HG03139 (cell line): Measurements from ENCODE around the gene TBATA.

Source experiments
- ATAC-seq: cut with Tn5 transposase; IDR thresholded peaks from one replicate; pipeline ENCODE4 v1.9.1; 2021; ENCODE audit not compliant: unreplicated experiment

The TBATA gene

GRCh38 chr10:70762441-70763175 lies 22.6 kb downstream of the TBATA start:
- ATAC-seq: no peak

DNA sequence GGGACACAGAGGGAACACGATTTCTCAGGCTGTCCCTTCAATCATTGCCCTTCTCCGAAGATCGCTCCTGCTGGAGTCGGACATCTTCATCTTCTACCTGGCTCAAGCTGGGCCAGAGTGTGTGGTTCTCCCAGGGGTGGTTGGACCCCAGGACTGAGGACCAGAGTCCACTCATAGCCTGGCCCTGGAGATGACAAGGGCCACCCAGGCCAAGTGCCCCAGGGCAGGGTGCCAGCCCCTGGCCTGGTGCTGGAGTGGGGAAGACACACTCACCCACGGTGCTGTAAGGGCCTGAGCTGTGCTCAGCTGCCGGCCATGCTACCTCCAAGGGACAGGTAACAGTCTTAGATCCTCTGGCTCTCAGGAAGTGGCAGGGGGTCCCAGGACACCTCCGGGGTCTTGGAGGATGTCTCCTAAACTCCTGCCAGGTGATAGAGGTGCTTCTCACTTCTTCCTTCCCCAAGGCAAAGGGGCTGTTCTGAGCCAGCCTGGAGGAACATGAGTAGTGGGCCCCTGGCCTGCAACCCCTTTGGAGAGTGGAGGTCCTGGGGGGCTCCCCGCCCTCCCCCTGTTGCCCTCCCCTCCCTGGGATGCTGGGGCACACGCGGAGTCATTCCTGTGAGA lies 23.3 kb downstream of the TBATA start:
- no peak for ATAC-seq

DNA sequence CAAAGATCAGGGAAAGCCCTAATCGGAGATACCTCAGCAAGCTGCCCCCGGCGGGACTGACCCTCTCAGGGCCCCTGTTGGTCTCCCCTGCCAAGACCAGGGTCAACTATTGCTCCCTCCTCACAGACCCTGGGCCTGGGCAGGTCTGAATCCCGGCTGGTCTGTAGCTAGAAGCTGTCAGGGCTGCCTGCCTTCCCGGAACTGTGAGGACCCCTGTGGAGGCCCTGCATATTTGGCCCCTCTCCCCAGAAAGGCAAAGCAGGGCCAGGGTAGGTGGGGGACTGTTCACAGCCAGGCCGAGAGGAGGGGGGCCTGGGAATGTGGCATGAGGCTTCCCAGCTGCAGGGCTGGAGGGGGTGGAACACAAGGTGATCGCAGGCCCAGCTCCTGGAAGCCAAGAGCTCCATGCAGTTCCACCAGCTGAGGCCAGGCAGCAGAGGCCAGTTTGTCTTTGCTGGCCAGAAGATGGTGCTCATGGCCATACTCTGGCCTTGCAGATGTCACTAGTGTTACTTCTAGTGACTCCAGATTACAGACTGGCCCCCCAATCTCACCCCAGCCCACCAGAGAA lies 24.1 kb downstream of the TBATA start:
- ATAC-seq: no peak

- ATAC-seq: no peak
These were observed 24.8 kb downstream of the TBATA start for GRCh38 chr10:70760271-70760787.

DNA sequence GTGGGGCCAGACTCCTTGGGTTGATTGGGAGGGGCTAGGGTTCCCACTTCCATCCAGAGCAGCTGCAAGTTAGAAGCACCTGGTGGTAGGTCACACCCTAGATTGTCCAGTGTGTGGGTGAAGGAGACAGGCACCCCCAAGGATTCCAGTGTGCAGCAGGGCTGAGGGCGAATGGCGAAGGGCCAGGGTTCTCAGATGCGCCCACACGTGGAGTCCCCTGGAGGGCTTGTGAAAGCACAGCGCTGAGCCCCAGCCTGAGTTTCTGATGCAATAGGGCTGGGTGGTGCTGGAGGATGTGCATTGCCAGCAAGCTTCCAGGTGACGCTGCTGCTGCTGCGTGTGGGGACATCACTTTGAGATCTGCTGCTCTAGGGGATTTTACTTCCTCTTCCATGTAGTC lies 25.4 kb downstream of the TBATA start:
- no peak for ATAC-seq

- ATAC-seq: no peak
These were observed 26.2 kb downstream of the TBATA start for GRCh38 chr10:70758757-70759514.

DNA sequence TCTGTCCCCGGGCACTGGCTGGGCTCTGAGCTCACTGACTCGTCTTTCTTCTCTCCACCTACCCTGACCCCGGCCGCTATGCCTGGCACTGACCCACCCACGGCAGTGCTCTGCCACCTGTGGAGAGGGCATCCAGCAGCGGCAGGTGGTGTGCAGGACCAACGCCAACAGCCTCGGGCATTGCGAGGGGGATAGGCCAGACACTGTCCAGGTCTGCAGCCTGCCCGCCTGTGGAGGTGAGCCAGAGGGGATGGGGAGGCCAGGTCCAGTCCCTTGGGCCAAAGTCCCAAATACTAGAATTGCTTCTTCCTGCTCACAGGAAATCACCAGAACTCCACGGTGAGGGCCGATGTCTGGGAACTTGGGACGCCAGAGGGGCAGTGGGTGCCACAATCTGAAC lies 27.3 kb downstream of the TBATA start:
- no peak for ATAC-seq

DNA sequence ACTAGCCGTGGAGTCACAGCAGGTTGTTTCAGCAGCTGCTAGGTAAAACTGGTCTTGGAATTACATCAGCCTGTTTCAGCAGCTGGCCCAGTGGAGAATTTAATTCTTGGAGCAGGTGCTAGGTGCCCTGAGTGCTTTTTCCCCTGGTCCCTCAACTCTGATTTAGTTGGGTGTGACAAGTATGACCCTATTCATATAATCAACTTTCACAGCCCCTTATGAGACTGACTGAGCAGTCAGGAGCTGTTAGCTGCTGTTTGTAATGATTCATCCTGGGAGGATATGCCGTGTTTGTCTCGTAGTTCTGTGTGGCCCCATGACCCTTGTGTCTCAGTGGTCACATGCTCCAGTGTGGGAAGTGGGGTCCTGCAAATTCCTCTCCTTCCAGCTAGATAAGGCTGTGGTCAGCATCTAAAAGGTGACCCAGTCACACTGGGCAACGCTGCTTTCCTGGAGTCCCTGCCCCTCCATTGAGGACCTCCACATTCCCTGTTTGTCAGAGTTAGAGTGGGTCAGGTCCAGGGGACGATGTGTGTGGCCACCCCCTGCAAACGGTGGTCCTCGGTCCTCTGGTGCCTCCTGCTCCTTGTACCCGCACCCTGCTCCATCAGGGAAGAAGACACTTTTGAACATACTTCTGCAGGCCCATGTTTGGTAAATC lies 28.3 kb downstream of the TBATA start:
- no peak for ATAC-seq

DNA sequence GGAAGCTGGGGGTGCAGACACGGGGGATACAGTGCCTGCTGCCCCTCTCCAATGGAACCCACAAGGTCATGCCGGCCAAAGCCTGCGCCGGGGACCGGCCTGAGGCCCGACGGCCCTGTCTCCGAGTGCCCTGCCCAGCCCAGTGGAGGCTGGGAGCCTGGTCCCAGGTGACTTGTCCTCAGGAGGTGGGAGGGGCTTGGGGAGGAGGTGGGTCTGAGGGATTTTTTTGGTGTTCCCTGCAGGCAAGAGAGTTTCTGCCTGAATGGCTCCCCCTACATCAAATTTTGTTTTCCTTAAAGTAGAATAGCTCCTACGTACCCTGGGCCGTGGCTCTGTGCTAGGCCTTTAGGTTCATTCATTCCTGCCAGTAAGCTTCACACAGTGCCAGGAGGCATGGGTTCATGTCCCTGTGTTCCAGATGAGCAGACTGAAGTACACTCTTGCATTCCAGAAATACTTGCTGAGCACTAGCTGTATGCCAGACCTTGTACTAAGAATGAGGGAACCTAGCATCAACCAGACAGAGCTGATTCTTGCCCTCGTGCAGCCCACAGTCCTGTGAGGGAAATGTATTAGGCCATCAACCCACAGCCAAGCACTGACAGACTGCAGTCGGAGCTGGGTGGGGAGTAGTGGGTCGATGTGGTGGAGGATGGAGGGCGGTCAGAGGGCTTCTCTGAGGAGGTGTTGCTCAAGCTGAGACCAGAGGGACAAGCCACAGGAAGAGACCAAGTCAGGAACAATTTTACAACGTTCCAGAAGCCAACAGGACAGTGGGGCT lies 31.1 kb downstream of the TBATA start:
- ATAC-seq: no peak

DNA sequence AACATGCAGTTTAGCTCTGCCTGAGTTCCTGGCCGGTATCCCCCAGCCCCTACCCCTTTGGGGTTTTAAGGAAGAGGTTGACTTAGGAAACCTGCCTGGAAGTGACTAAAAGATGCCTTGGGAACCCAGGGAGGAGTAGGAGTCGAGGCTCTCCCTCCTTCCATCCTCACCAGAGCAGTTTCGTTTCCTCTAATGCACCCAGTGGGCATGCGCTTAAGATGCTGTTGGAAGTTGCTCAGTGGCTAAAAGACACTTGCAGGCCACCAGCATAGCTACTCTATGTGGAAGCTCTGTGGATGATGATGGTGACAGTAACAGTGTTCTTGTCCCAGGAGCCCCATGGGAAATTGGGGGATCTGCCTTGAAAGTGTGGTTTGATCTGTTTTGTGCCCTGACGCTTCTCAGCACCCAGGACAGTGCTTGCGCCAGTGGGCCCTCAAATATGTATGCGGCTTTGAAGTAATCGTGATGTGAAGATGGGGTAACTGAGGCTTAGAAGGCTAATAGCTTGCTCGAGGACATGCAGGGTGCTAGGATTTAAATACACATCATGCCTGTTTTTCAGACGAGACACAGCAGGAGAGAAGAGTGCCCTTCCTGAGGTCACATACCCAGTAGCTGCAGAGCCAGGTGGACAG lies 32.0 kb downstream of the TBATA start:
- ATAC-seq: no peak

- ATAC-seq: no peak
These were observed 32.6 kb downstream of the TBATA start for GRCh38 chr10:70752571-70752970.

GRCh38 chr10:70751991-70752390 lies 33.2 kb downstream of the TBATA start:
- ATAC-seq: no peak

DNA sequence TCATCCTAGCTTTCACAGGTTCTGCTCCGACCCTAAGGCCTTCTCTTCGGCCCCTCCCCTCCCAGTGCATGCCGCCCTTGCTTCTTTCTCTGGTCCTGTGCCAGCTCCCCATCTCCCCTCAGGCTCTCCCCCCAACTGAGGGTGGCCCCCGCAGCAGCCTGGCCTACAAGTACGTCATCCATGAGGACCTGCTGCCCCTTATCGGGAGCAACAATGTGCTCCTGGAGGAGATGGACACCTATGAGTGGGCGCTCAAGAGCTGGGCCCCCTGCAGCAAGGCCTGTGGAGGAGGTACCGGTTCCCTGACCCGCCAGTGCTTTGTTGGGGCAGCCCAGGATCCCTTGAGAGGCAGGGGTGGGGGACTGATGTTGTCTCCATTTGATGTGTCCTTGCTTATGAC lies 33.8 kb downstream of the TBATA start:
- ATAC-seq: no peak

GRCh38 chr10:70750156-70750703 lies 34.9 kb downstream of the TBATA start:
- ATAC-seq: no peak

- ATAC-seq: no peak
These were observed 35.4 kb downstream of the TBATA start for GRCh38 chr10:70749756-70750155.

GRCh38 chr10:70748801-70749573 lies 36.2 kb downstream of the TBATA start:
- ATAC-seq: no peak

GRCh38 chr10:70748305-70748704 lies 36.9 kb downstream of the TBATA start:
- ATAC-seq: no peak

GRCh38 chr10:70747192-70747965 lies 37.8 kb downstream of the TBATA start:
- no peak for ATAC-seq
